Measurements from ENCODE around the gene ADIG.

DNA sequence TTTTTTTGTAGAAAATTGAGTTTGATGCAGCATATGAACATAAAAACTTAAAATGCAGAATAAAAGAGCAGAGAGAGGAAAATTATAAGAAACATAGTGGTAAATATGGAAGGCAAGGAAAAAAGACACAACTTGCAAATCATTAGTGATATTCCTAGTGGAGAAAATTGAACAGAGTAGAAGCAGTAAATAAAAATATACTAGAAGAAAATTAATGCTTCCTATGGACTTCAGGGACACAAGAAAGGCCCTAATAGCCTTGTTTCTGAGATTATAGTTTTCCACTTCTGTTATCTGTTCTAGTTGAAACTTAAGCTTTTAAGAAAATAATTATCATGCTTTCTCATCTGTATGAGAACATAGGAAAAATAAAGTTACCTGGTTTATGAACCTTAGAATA is 25.6 kb upstream of the ADIG start:
- TF ChIP-seq ZNF274 (IDR thresholded peaks at IDR 0.05; ENCODE audit: low read depth, low read length) (no peak), SUZ12 (IDR thresholded peaks at IDR 0.05; ENCODE audit: extremely low read depth, insufficient read depth, insufficient read length) (no peak), YY1 (IDR thresholded peaks at IDR 0.05; ENCODE audit: insufficient read depth, insufficient read length) (no peak)

Measured in NT2/D1 (cell line).